GM18907 (cell line): ENCODE measurements around the gene ZWILCH.
"Not testable (repeated sequence)": the region's sequence is repeated elsewhere in the genome, so short reads cannot be mapped to it uniquely, and the experiment has no call there.

ENCODE experiments used
- ATAC-seq: cut with Tn5 transposase; IDR thresholded peaks from one replicate; pipeline ENCODE4 v1.9.1; 2021; ENCODE audit warnings: mild to moderate bottlenecking, moderate library complexity; ENCODE audit not compliant: unreplicated experiment

Gene ZWILCH

GRCh38 chr15:66486887-66487286 lies 18.2 kb upstream of the ZWILCH start:
- ATAC-seq, result no peak

GRCh38 chr15:66488525-66488924 lies 16.6 kb upstream of the ZWILCH start:
- ATAC-seq, result no peak

- ATAC-seq, result no peak
These were observed 15.8 kb upstream of the ZWILCH start for GRCh38 chr15:66489179-66489791.

DNA sequence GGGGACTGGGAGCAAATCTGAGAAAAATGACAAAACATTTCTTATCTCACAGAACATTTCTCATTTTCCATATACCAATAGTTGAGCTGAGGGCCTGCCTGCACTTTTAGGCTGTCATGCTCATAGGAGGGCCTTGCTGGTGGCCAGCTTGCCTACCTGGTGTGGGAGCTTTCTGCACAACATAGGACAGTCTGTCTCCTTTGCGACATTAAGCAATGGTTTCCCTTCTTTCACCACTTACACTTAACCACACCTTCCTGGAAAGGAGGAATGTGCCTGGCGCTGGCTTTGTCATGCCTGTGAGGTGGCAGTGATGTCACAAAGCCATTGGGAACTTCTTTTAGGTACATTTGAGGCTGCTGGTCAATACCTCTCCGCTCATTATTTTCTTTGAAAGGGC lies 13.3 kb upstream of the ZWILCH start:
- ATAC-seq, result no peak

- no peak for ATAC-seq
These were observed 10.9 kb upstream of the ZWILCH start for GRCh38 chr15:66494262-66494661.

GRCh38 chr15:66496951-66497501 lies 8.1 kb upstream of the ZWILCH start:
- ATAC-seq, result peak; percentile 27

DNA sequence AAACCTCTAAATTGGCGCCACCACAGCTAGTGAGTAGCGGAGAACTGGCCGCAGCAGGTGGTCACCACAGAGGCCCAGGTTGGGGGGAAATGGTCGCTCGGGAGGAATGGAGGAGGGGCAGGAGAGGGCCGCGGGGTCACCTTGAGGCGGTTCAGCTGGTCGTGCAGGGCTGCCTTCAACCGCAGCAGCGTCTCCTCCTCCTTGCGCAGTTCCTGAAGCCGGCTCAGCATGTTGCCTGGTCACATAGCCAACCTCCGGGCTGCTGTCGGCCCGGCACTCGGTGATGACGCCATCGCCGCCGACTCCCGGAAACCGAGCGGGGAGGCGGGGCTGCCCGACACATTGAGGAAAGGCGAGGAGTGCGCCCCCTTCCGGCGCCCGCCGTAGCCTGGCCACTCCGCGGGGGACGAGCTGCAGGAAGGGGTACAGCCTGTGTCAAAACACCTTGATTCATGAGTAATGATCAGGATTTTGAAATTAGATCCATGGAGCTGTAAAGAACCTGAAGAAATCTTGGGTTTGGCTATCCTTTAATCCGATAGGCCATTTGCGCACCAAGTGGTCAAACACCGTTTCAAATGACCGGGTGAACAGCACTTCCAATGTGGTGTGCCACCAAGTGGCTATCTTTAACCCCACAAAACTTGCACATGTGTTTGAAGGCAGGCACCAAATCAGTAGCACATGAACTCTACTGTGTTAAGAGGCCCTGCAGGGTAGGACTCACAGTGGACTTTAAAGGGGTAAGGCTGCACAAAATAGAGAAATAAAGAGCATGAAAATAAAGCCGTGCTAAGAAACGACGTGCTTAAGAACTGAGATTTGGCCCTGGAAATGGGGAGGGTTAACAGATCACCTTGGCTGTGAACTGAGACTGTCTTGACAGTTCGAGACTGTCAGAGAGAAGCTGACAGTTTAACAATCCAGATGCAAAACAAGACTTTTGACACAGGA lies 7.3 kb upstream of the ZWILCH start, which contains the start of gene SNAPC5:
Gene SNAPC5 (minus strand): TSS at position 261 of the 954 bp plus-strand sequence. CDS start 31 bp downstream, at position 230.
- peak; percentile 85 for ATAC-seq

DNA sequence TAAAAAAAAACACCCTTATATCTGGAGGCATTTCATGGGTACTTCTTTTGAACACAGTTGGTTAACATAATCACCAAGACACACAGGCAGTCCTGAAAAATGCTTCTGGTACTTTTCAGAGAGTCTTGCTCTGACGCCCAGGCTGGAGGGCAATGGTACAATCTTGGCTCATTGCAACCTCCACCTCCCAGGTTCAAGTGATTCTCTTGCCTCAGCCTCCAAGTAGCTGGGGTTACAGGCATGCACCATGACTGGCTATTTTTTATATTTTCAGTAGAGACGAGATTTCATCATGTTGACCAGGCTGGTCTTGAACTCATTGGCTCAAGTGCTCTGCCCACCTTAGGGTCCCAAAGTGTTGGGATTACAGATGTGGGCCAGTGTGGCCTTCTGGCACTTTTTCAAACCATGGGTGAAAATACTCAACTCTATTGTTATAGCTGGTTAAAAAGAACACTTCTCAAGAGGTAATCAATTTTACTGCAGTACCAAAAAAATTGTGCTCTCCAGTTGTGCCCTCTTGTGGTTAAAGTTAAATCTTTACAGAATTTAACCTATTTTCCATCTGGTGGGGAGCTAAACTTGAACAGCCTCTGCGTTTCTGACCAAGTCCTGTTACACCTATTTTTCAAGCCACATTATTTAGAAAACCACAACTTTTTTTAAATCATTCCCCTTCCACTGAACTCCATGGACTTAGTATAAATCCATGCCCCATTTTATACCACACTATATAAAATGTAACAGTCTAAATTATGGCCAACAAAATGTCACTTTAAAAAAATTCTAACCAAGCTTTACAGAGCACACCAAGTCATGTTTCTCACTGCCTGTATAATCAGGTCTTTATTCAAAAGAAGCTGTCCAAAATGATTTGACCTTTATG lies 6.4 kb upstream of the ZWILCH start:
- no peak for ATAC-seq

DNA sequence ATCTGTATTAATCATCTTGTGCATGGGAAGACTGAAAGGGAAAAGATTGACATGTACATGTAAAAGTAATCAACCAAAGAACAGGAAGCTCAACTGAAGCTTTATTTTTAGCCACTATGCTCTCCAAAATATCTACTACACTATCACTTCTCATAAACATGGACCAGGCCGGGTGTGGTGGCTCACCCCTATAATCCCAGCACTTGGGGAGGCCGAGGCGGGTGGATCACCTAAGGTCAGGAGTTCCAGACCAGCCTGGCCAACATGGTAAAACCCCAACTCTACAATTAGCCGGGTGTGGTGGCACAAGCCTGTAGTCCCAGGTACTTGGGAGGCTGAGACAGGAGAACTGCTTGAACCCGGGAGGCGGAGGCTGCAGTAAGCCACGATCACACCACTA lies 4.8 kb upstream of the ZWILCH start:
- not testable (repeated sequence) for ATAC-seq

DNA sequence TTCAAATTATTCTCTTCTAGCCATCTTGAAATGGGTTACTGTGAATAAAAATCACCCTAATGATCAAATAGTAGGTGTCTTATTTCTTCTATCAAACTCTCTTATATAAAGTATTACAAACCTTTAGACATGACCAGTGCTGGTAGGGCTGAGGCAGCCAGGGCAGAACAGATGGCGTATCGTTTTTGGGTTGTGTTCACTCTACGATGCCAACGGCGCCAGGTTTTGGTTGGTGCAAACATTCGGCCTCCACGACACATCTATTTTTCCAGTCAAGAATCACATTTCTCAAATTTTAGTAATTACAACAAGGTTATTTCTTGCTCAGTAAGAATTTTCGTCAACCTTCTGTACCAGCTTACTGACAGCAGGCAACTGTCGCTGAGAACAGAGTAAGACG lies 2.6 kb upstream of the ZWILCH start:
- no peak for ATAC-seq

GRCh38 chr15:66503041-66503648 lies 2.0 kb upstream of the ZWILCH start:
- ATAC-seq, result not testable (repeated sequence)

DNA sequence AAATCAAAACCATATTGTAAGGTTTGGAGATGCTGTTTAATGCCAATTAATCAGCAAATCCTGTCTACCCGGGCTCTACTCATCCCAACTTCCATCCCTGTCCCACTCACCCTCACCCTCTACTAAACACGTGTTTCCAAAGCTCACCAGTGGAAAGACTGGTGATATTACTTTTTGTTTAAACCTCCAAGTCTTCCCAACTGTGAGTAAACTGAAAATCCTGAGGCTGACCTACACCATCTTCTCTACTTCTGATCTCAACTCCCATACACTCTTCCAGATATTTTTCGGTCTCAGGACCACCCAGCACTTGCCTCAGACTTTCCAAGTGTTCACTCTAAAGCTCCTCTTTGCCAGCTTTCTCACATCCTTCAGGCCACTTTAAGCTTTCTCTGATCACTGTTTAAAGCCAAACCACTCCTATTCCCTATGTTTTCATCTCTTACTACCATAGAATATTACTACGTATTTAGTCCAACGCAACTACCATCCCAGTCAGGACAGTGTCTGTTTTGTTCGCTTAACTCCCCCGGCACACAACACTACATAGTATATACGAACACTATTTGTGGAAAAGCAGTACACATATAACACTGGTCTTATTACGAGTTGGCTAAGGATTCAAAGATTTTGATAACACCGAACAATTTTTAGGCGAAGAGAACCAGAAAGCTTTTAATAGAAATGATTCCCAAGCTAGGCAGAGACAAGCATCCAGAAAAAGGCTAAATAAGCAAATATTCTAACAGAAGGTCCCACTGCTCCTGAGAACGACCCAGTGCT lies 1.2 kb upstream of the ZWILCH start:
- no peak for ATAC-seq

GRCh38 chr15:66505430-66505811 lies 295 bp downstream of the ZWILCH start:
- no peak for ATAC-seq

DNA sequence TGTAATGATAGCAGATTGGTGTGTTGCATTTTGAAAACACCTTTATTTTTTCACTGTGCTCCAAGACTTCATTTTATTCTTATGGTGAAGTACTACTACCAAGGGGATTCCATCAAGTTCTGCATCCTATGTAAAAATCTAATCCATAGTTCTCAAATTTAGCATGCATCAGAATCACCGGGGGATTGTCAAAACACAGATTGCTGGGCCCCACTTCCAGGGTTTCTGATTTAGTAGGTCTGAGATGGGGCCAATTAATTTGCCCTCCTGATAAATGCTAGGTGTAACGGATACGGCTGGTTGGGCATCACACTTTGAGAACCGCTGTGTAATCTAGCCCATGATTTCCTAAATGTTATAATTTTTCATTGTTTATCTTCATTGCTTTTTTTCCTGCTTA lies 692 bp downstream of the ZWILCH start:
- ATAC-seq, result no peak

GRCh38 chr15:66508293-66508883 lies 3.3 kb downstream of the ZWILCH start:
- no peak for ATAC-seq

- ATAC-seq, result no peak
These were observed 9.5 kb downstream of the ZWILCH start for GRCh38 chr15:66514586-66514985.

- no peak for ATAC-seq
These were observed 10.8 kb downstream of the ZWILCH start for GRCh38 chr15:66515901-66516322.

DNA sequence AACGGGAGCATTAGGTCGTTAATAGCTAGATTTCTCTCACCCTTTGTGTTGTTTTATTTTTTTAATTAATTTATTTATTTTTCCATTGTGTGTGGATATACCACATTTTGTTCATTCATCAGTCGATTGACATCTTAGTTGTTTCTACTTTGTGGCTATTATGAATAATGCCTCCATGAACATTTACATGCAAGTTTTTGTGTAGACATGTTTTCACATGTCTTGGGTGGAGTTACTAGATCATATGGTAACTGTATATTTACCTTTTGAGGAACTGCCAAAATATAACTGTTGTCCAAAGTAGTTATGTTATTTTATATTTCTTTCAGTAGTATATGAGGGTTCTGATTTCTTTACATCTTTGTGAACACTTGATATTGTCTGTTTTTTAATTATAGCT lies 18.8 kb downstream of the ZWILCH start:
- no peak for ATAC-seq

DNA sequence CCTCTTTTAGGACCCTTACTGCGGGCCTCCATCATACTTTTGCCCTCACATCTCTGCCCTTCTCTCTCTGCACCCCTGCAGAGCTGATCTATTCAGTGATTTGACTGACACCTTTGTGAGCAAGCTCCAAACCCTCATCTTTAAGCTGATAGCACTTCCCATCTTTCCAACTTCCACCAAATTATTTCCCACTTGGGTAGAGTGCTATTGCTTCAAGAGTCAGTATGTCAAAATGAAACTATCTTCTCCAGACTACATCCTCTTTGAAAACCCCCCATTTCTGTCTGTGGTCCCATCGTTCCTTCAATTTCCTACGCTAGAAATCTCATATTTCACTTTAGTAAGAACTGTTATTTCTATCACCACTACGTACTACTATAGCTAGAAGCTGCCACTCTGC lies 19.7 kb downstream of the ZWILCH start:
- ATAC-seq, result no peak
